H1 (cell line): ENCODE data around the gene SAFB. TPM values are rescaled to one million over a fixed set of nuclear protein-coding genes. Genes with fewer than 3 reads are reported as not detected.

Experiments
- BACH1 ChIP-seq: IDR thresholded peaks from 2 replicates; pipeline ENCODE4 v1.6.1; 2012; ENCODE audit warnings: low read length, improper control_type of control experiment
- EGR1 ChIP-seq: IDR thresholded peaks from 2 replicates; pipeline ENCODE4 v1.6.1; 2011; ENCODE audit warnings: low read depth, low read length, borderline replicate concordance
- EZH2 ChIP-seq: fragments of 200-600 bp; sonication (generic); IDR thresholded peaks from 2 replicates; pipeline ENCODE4 v1.7.1; 2012; ENCODE audit warnings: low read depth, mild to moderate bottlenecking, moderate library complexity, low read length, inconsistent platforms; ENCODE audit not compliant: severe bottlenecking
- FOSL1 ChIP-seq: IDR thresholded peaks from 2 replicates; pipeline ENCODE4 v1.6.1; 2011; ENCODE audit warnings: mild to moderate bottlenecking, low read depth, low read length, moderate library complexity; ENCODE audit not compliant: insufficient read depth
- KDM4A ChIP-seq: IDR thresholded peaks from one replicate; pipeline ENCODE4 v1.7.1; 2012; ENCODE audit warnings: low read depth, mild to moderate bottlenecking, moderate library complexity, low read length, inconsistent platforms; ENCODE audit not compliant: severe bottlenecking
- KDM5A ChIP-seq: fragments of 200-600 bp; IDR thresholded peaks from 2 replicates; pipeline ENCODE4 v1.7.1; 2012; ENCODE audit warnings: mild to moderate bottlenecking, low read length, inconsistent platforms, mixed read lengths
- PHF8 ChIP-seq: fragments of 200-600 bp; sonication (generic); conservative IDR thresholded peaks from 2 replicates; pipeline ENCODE4 v1.7.1; 2012; ENCODE audit warnings: low read depth, mild to moderate bottlenecking, inconsistent platforms, low read length, moderate library complexity
- RFX5 ChIP-seq: IDR thresholded peaks from 2 replicates; pipeline ENCODE4 v1.6.1; 2011; ENCODE audit warnings: low read depth, low read length, improper control_type of control experiment, borderline replicate concordance
- SP4 ChIP-seq: IDR thresholded peaks from 2 replicates; pipeline ENCODE4 v1.6.1; 2012; ENCODE audit warnings: low read length, inconsistent platforms
- TAF7 ChIP-seq: optimal IDR thresholded peaks from 2 replicates; pipeline ENCODE3; 2011; ENCODE audit warnings: low read depth, mild to moderate bottlenecking, inconsistent platforms, low read length, moderate library complexity, borderline replicate concordance
- polyA plus RNA-seq, 7 experiments: library from polyadenylated mRNA; depleted of rRNA in 3 of 7; stranded (reverse) in 5 of 7; unstranded in 2 of 7; fragments of >200 nt in 5 of 7; fragments of 200-250 nt in 2 of 7; gene quantifications; 1 replicate in 5 of 7; 2 replicates in 1 of 7; 4 replicates in 1 of 7; pipeline versions ENCODE4 v1.2.1 to v1.2.3, GENCODE V29; 2011 to 2013; ENCODE audit warnings: missing spikeins in 2 of 7, mixed read lengths in 2 of 7
- total RNA-seq: library from RNA; stranded (reverse); fragmentation: NEBNext Ultra II Directional; extraction: Animal tissue kit (Norgen Biotek cat#: 25700); gene quantifications from 2 replicates; pipeline ENCODE4 v1.2.1, GENCODE V29; 2021

The SAFB gene
- total and polyA plus RNA-seq, 2 of the 8 experiments (the other 6 are each of a cell fraction or from before 2014, with no cell fraction given), result 27.0 to 110 TPM

DNA sequence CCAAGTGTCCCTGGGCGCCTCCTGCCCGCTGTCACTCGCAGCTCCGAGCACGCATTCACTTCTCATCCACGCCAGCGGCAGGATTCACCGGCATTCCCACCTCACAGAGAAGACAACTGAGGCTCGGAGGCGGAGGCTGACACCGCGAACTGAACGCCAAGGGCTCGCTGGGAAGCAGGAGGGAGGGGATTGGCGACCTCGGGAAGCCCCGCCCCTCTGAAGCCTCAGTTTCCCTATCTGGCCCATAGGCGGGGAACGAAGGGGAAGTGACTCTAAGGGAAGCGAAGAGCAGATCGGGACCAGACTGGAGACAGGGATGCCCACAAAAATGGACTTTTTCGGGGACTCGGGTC lies 57.2 kb downstream of the SAFB start (continued):
- TF ChIP-seq EGR1, result no peak
- TF ChIP-seq RFX5, result no peak
- TF ChIP-seq FOSL1, result no peak
- no peak for TF ChIP-seq BACH1
- TF ChIP-seq EZH2, result no peak
- no peak for TF ChIP-seq KDM4A
- peak; percentile 7 for TF ChIP-seq TAF7
- no peak for TF ChIP-seq SP4
- no peak for TF ChIP-seq KDM5A
- peak; percentile 81 for TF ChIP-seq PHF8
